Measurements from ENCODE around the gene ONECUT3.

GRCh38 chr19:1758959-1759903, 5.9 kb downstream of the ONECUT3 start:
- TF ChIP-seq POLR2A (IDR thresholded peaks at IDR 0.05) (no peak), CTCF (IDR thresholded peaks at IDR 0.05) (no peak)
